HG03135 (cell line): ENCODE measurements around the gene FGD4.
"Not testable (repeated sequence)": the region's sequence is repeated elsewhere in the genome, so short reads cannot be mapped to it uniquely, and the experiment has no call there.

Source experiments
- ATAC-seq: cut with Tn5 transposase; IDR thresholded peaks from one replicate; pipeline ENCODE4 v1.9.1; 2021; ENCODE audit warnings: mild to moderate bottlenecking, moderate library complexity; ENCODE audit not compliant: unreplicated experiment

Gene FGD4

DNA sequence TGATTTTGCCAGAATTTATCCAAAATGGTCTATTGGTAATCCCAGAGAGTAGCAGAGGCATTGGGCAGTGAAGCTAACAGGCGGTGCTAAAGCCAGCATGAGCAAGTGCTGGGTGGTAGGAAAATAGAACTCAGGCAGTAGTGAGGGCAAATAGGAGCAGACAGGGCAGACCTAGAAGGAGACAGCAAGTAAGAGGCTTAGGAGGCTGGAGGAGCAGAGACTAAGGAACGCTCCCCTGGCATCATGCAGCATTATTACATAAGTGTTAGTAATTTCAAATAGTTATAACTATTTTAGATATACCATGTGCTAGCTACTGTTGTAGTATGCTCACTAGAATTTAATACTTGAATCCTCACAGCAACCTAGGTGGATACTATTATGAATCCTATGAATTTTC, 151.7 kb downstream of the FGD4 start:
- ATAC-seq = no peak

DNA sequence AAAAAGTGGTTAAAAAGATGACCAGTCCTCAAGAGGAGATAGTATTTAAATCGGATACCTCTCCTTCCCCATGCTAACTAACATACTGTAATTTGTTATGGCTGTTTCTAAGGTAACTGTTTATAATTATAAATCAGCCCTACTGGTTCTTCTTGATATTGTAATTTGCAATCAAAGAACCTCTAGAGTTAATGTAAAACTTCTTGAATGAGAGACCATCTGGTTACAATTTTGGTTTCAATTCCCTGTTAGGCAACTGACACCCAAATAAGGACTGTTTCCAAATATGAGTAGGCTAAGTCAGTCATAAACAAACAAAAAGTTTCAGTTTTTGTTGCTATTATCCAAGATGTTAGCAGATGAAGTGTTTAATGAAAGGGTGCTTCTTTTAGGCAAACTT, 159.5 kb downstream of the FGD4 start:
- ATAC-seq = peak; percentile 99

DNA sequence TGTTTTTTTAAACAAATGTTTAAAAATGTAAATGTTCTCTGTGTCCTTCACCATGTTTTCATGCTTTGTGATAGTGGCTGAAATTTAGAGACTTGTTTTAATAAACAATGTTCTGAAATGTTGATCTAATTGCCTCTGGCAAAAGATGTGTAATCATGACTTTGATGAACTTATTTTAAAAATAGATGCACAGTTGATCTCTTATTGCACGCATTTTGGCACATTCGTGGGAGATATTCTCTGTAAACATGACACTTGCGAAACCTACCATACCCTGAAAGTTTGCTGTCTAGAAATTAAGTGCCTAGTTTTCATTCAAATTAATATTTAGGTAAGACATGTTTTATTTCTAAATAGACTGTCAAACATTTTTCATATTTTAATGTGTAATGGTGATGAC, 160.1 kb downstream of the FGD4 start:
- no peak for ATAC-seq

DNA sequence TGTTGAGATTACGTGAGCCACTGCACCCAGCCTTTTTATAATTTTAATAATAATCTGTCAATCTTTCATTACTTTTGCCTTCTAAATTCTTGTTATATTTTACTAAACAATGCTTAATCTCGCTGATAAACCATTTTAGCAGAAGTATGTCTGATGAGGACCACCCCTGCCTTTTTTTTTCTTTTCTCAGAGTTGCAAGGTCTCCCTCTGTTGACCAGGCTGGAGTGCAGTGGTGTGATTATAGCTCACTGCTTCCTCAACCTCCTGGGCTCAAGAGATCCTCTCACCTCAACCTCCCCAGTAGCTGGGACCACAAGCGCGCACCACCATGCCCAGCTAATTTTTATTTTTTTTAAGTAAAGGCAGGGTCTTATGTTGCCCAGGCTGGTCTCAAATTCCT, 161.2 kb downstream of the FGD4 start:
- no peak for ATAC-seq

DNA sequence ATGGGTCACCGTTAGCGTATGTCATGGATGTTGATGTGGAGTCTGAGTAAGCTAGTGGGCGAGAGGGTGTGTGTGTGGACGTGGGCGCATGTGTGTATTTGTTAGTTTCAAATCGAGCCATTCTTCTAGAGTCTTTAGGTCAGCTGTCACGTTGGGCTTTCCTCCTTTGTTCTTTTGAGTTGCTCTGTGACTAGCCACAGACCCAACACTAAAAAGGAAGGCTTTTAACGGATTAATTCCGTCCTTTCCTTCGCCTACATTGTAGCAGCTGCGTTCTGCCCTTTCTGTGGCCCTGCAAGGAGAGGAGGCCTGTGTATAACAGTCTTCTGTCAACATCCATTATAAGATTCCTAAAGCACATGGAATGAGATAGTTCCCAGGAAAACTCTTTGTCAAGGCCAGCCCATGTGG, 162.6 kb downstream of the FGD4 start:
- no peak for ATAC-seq

DNA sequence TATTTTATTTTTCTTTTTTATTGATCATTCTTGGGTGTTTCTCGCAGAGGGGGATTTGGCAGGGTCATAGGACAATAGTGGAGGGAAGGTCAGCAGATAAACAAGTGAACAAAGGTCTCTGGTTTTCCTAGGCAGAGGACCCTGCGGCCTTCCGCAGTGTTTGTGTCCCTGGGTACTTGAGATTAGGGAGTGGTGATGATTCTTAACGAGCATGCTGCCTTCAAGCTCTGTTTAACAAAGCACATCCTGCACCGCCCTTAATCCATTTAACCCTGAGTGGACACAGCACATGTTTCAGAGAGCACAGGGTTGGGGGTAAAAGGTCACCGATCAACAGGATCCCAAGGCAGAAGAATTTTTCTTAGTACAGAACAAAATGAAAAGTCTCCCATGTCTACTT, 163.1 kb downstream of the FGD4 start:
- ATAC-seq = not testable (repeated sequence)

DNA sequence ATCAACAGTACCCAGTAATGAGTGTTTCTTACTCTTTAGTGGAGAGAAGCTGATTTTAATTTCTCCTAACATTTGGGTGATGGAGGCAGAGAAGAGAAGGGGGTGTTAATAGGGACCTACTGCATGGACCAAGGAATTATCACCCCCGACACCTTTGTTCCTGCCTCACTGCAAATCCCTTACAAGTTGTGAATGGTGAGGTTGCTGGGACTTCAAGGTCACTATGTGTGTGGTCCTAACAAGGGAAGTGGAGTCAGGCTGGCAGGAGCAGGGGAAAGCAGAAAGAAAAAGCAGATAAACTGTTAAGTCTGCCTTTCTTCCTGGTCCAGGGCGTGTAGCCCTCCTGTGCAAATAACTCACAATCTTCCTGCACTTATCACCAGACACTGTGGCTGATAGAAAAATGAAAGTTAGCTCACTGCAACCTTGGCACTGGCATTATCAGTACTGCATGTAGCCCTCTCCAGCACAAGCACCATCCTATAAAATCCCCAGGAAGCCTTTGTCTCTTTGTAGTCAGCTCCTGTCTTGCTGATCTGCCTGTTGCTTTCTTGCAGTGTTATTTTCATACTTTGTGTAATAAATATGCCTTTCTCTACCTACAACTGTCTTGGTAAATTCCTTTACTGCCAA, 167.4 kb downstream of the FGD4 start:
- ATAC-seq = no peak

DNA sequence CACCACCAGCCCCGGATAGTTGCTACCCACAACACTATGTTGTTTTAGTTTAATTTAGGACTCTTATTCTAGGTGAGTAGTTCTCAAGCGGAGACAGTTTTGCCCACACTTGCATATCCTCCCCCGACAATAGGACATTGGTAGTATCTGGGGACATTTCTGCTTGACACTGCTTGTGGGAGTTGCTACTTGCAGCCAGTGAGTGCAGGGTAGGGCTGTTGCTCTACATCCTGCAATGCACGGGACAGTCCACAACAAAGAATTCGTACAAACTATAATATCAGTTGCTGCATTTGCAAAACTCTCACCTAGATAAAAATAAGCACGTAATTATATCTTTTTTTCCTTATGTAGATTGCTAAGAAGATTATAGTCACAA, 167.9 kb downstream of the FGD4 start:
- no peak for ATAC-seq

DNA sequence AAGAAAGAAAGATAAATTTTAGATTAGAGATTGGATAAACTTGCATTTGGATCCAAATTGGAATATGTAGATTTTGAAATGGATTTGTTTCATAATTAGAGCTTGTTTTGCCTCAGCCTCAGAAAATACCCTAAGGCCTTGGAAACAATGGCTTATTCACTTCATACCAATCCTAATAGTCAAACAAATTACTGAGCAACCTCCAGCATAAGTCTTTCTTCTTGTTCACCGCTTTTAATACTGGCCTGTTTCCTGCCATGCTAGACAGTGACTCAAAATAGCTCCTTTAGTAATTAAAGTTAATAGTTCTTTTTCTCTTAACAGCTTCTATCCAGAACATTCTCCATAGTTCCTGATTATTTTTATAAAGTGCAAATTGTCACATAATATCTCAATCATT, 168.9 kb downstream of the FGD4 start:
- no peak for ATAC-seq

DNA sequence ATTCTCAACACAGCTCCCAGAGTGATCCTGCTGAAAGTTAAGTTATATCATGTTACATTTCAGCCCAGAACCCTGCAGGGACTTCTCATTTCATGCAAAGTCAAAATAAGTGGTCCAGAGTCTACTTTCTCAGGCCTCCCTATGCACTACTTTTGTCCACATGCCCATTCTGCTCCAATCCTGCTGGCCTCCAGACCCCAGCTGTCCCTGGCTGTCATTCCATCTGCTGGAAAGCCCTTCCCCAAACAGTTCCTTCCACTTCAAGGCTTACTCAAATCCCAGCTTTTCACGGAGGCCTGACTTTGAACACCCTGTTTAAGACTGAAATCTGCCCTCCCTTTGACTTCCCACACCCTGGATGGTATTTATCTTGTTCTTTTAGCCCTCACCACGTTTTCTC, 169.9 kb downstream of the FGD4 start:
- no peak for ATAC-seq

DNA sequence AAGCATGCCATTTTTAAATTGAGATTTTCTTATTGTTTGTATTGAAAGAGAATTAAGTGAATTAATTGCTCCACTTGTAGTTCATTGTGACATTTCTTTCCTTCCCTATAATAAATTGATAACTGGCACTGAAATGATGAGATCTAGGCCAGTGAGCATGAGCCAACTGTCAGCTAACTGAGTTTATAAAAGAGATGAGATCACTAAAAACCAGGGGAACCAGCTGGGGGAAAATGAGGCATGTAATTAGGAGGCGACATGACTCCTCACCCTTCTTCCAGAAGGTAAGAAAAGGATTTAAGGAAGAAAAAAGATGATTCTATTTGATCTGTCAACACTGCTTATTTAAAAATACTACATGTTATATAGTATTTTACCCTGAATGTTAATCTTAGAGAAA, 175.2 kb downstream of the FGD4 start:
- no peak for ATAC-seq

DNA sequence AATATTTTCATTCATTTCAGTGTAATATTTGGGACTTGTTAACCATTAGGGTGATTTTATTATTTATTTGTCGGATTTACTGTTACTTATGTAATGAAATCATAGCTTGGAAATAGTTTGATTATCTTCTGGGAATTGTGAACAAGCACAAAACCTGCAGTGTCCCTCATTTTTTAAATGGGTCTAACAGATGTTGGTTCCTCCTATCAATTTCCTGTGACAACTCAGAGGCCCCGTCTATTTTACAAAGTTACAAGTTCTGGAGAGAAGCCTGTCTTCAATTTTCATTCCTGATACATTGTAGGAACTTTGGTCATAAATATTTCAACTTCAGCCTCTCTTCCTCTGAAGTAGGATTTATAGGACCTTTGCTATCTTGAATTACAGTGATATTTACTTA, 178.0 kb downstream of the FGD4 start:
- no peak for ATAC-seq

DNA sequence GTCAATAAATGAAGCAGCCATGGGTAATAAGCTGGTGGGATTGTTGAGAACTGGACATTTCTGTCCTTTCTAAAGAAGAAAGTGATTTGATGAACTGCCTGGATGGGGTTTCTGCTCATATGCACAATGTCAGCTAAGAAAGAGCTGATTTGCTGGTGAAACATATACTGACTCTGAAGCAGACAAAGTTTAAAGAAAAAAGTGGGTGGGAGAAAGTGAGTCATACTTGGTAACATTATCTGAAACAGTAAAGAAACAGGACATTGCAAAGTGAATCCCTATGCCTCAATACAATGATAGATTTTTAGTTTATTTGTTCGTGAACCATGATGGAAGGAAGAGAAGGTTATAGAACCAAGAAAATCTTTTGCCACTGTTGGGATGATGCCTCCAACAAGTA, 184.2 kb downstream of the FGD4 start:
- no peak for ATAC-seq

DNA sequence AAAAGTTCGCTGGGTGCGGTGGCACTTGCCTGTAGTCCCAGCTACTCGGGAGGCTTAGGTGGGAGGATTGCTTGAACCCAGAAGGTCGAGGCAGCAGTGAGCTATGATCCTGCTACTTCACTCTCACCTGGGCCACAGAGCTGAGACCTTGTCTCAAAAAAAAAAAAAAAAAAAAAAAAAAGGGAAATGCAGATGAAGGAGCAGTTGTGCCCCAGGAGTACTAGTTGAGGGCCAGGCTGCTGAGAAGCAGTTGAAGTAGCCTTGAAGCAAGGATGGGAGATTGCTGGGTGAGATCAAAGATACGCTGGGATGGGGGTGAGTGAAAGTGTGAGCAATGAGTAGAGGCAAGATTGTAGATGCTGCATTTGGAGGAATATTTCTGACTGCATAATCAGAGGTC, 186.3 kb downstream of the FGD4 start:
- ATAC-seq = no peak

DNA sequence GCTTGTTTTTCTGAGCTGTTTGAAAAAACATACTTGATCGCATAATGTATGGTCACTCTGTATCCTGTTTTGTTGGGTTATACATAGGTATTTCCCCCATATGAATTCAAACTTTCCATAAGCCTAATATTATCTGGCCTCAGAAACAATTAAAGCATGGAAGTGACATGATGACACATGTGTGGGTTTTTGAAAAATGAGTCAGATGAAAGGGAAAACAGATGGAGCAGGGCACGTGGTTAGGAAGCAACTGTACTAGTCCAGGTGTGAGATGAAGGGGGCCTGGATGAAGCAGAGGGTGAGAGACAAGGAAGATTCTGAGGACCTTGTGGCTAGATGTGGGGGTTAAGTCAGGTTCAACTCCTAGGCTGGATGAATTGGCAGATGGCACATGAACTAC, 187.0 kb downstream of the FGD4 start:
- ATAC-seq = no peak

DNA sequence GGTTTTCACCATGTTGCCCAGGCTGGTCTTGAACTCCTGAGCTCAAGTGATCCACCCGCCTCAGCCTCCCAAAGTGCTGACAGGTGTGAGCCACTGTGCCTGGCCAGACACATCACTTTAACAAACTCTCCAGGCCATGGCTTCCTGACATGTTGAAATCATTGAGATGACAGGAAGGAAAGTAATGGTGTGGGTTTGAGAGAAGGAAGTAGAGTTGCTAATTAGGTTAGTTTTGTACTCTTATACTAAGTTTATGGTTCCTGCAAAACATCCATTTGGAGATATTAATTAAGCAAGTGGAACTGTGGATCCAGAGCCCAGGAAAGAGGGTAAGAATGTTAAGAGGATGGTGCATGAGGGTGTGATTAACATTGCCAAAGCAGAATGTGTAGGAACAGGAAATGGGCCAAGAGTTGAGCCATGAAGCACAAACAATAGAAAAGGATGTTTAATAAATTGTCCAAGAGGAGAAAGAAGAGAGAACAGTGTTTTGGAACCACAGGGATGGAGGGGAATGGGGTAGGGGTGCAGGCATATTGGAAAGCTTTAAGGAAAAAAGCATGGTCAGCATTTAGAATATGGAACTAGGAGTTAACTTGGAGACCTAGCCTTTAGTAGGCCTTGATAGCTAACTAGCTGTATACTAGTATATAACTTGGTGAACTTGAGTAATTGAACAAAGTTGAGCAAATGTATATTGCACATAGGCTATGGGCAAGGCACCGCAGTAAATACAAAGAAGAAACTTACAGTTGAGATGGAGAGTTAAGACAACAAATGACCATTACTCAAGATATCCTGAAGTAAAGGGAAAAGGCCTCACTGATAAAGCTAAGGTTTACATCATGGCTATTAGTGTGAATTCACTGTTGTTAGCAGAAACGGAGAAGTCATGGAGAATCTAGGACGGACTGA, 188.5 kb downstream of the FGD4 start:
- ATAC-seq = no peak

DNA sequence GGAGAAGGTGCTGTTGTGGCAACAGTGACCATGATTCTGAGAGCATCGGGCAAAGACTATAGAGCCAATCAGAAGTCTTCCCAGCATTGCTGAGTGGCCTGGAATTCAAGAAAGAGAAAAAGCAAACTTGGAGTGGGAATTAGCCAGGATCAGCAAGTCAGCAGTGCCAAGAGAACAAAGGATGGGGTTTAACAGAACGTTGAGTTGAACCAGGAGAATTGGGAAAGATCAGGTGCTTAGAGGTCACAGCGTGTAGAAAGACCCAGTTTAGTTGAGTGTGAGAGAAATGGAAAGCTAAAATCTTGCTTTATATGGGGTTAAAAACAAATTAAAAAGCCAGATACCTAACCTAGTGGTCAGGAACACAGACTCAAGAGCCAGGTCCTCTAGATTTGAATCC, 189.2 kb downstream of the FGD4 start:
- no peak for ATAC-seq

DNA sequence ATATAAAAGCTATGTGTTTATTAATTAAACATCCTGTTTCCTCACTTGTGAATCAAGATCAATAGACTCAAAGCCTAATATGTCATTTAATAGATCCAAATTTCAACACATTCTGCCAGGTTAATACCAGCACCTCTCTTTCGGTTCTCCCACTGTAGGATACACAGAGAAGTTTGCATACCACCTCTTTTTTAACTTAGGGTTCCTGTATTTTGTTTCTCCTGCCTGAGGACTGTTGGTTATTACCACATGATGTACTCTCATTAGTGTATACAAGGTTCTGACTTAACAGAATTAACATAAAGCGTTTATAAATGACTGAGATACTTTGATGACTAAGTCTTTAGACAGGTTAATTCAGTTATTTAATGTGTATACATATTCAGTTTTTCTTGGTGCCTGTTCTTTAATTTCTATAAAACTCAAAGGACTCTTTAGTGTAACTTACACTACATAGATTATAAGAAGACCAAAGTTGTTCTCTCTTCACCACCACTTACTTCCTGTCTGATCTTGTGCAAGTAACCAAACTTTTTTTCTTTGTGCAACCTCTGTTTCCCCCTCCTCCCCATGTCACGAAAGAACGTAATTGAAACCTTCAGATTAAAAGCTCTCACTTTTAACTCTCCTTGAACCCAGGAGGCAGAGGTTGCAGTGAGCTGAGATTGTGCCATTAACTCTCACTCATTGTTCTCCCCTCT, 190.0 kb downstream of the FGD4 start:
- no peak for ATAC-seq

DNA sequence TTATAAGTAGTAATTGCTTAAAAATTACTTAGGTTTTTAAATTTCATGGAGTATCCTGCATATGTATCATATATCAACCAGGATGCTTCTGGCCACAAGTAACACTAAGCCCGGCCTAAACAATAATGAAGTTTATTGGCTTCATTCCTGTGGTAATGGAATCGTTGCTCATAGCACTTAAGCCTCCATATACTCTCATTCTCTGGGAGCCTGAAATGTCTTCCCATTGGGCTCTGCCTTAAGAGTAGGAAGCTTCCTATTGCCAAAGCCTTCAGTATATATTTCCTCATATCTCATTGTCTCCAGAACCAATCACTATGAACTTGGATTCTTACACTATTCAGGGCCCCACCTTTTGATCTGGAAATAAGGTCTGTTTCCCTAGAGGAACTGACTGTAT, 195.9 kb downstream of the FGD4 start:
- no peak for ATAC-seq

DNA sequence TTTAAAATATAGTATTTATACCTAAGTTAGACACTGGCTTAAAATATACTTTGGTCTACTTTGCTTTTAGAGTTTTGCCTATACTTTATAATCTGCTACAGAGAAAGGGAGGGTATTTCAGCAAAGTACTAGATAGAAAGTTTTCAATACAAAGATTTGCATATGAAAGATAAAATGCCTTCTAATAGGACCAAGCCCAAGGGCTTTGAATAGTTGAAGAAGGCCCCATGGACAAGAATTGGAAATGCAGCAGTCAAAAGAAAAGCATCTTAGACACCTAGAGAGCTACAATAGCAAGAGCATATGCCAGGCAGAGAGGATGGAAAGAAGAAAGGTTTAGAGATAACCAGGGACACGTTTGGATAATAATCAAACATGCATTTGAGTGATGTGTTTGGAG, 196.7 kb downstream of the FGD4 start:
- ATAC-seq = no peak

DNA sequence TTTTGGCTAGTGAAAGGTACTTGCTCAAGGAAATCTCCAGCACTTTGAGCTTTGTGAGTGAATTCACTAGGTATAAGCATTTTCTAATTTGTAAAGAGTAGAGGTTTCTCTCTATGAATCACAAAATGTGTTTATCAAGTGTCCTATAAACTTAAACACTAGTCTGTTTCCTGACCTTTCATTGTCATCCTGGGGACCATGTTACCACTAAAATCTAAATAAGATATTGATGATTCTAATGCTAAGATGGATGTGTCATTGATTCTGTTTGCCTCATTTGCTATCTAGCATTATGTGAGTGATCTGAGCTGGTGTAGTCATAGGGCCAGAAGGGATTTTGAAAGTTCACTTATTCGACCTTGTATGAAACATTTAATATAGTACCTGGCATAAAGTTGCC, 199.3 kb downstream of the FGD4 start:
- no peak for ATAC-seq

DNA sequence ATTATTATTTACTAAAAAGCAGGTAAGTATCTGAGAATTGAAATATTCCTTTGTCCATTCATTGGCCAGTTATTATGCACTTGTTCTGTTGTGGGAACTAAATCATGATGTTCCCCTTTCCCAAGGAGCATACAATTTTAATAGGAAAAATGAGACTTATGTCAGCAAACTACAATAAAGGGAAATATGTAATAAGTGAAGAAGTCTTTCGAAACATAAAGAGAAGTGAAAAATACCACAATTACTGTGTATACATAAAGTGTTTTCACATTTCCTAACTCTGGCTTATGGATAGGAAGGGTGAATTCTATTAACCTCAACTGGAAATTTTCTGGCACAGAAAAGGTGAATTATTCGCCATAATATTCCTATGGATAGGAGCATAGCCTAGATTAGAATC, 201.3 kb downstream of the FGD4 start:
- ATAC-seq = no peak
